ENCODE measurements around the gene ZNF317.

The ZNF317 gene

DNA sequence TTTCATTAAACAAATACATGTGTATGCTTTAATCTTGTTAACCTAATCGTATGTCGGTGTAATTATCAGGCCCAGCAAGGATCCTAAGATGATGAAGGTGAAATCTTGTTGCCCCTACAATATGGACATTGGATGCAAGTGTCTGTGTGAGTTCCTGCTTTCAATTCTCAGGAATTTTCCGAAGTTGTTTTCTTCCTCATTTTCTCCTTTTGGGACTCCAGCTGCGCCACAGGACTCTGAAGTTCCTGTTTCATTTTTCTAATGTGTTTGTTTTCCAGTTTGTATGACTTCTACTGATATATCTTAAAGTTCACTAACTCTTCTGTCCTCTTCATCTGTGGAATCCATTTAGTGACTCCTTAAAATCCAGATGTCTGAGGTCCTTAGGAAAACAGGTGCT lies 26.6 kb downstream of the ZNF317 start:
- TF ChIP-seq NFIC (IDR thresholded peaks at IDR 0.05) (no peak), TEAD4 (IDR thresholded peaks at IDR 0.05) (no peak), TAF1 (IDR thresholded peaks at IDR 0.05; ENCODE audit: low read depth) (no peak), EP300 (IDR thresholded peaks at IDR 0.05; ENCODE audit: borderline replicate concordance) (no peak), CREB1 (IDR thresholded peaks at IDR 0.05; ENCODE audit: low read depth) (no peak), RAD21 (IDR thresholded peaks at IDR 0.05; ENCODE audit: low read depth) (no peak)
- TF ChIP-seq, protein P1, sequence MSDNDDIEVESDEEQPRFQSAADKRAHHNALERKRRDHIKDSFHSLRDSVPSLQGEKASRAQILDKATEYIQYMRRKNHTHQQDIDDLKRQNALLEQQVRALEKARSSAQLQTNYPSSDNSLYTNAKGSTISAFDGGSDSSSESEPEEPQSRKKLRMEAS (IDR thresholded peaks at IDR 0.05) = no peak
- TF ChIP-seq, protein P2, sequence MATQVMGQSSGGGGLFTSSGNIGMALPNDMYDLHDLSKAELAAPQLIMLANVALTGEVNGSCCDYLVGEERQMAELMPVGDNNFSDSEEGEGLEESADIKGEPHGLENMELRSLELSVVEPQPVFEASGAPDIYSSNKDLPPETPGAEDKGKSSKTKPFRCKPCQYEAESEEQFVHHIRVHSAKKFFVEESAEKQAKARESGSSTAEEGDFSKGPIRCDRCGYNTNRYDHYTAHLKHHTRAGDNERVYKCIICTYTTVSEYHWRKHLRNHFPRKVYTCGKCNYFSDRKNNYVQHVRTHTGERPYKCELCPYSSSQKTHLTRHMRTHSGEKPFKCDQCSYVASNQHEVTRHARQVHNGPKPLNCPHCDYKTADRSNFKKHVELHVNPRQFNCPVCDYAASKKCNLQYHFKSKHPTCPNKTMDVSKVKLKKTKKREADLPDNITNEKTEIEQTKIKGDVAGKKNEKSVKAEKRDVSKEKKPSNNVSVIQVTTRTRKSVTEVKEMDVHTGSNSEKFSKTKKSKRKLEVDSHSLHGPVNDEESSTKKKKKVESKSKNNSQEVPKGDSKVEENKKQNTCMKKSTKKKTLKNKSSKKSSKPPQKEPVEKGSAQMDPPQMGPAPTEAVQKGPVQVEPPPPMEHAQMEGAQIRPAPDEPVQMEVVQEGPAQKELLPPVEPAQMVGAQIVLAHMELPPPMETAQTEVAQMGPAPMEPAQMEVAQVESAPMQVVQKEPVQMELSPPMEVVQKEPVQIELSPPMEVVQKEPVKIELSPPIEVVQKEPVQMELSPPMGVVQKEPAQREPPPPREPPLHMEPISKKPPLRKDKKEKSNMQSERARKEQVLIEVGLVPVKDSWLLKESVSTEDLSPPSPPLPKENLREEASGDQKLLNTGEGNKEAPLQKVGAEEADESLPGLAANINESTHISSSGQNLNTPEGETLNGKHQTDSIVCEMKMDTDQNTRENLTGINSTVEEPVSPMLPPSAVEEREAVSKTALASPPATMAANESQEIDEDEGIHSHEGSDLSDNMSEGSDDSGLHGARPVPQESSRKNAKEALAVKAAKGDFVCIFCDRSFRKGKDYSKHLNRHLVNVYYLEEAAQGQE (IDR thresholded peaks at IDR 0.05; ENCODE audit: low read depth) = no peak
- TF ChIP-seq, protein P3, sequence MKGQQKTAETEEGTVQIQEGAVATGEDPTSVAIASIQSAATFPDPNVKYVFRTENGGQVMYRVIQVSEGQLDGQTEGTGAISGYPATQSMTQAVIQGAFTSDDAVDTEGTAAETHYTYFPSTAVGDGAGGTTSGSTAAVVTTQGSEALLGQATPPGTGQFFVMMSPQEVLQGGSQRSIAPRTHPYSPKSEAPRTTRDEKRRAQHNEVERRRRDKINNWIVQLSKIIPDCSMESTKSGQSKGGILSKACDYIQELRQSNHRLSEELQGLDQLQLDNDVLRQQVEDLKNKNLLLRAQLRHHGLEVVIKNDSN (IDR thresholded peaks at IDR 0.05) = no peak

DNA sequence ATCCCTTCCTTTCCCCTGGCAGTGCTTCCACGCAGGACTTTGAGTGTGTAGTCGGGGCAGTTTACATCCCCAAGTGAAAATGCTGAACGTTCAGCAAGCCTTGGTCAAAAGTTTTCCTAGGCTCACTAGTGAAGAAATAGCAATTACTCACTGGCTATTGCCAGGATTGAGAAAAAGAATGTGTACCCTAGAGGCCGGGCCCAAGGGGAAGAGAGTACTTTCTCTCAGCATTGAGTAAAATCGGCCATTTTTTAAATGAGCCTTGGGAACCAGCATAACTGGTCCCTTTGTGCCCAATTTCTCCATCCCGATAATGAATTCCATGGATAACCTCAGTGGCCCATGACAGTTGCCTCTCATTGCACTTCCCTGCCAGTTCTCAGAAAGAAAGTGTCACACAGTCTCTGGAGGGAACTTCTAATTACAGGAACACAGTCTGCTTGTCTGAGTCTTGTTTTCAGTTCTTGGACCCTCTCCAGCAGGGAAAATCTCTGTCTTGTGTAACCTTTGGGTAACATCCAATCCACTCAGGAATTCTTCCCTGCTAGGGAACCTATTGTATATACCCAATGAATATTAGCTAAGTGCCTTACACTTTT lies 31.3 kb downstream of the ZNF317 start:
- TF ChIP-seq, protein P1 (IDR thresholded peaks at IDR 0.05) = no peak
- TF ChIP-seq TEAD4 (IDR thresholded peaks at IDR 0.05) = no peak
- no peak for TF ChIP-seq TAF1 (IDR thresholded peaks at IDR 0.05; ENCODE audit: low read depth)
- no peak for TF ChIP-seq YY1 (IDR thresholded peaks at IDR 0.05; ENCODE audit: low read depth)
- no peak for TF ChIP-seq CREB1 (IDR thresholded peaks at IDR 0.05; ENCODE audit: low read depth)
- no peak for TF ChIP-seq CEBPB (IDR thresholded peaks at IDR 0.05)
- TF ChIP-seq, protein P2 (IDR thresholded peaks at IDR 0.05; ENCODE audit: low read depth) = no peak
- no peak for TF ChIP-seq FOXM1 (IDR thresholded peaks at IDR 0.05; ENCODE audit: borderline replicate concordance, low read depth)
- TF ChIP-seq RAD21 (IDR thresholded peaks at IDR 0.05; ENCODE audit: low read depth) = no peak

DNA sequence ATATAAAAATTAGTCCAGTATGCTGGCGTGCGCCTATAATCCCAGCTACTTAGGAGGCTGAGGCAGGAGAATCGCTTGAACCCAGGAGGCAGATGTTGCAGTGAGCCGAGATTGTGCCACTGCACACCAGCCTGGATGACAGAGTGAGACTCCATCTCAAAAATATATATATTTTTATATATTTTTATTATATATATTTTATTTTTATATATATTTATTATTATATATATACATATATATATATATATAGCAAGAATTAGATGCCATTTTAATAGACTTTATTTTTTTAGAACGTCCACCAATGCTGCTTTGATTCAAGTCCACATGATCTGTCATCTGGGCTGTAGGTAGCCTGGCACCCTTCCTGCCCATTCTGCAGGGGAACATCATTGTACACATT lies 35.1 kb downstream of the ZNF317 start:
- TF ChIP-seq CREB1 (IDR thresholded peaks at IDR 0.05; ENCODE audit: low read depth) = no peak
- TF ChIP-seq TEAD4 (IDR thresholded peaks at IDR 0.05) = no peak
- no peak for TF ChIP-seq CEBPB (IDR thresholded peaks at IDR 0.05)
- no peak for TF ChIP-seq EGR1 (IDR thresholded peaks at IDR 0.05)
- TF ChIP-seq RAD21 (IDR thresholded peaks at IDR 0.05; ENCODE audit: low read depth) = no peak

DNA sequence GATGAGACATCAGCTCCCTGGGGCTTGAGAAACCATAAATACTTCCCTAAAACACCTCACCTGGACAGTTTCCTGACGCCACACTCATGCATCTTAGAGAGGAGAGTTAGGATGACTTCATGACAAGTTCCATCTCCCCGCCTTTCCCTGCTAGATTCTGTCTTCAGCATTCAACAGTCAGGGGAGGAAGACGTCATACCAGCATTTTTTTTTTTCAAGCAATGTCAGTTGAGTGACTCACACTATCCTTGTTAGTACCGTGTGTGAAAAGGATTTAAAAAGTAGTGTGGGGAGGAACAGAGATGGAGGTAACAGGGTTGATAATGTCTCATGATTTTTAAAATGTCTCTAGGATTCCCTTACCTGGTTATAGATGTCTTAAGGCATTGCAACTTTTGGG lies 38.7 kb downstream of the ZNF317 start, which contains the start of gene OR7D2:
TSS of gene OR7D2 (plus strand) at position 79 of the 400 bp plus-strand sequence. CDS start 6,803 bp downstream, outside the sequence.
- TF ChIP-seq ZBTB7A (IDR thresholded peaks at IDR 0.05; ENCODE audit: low read depth) = no peak
- TF ChIP-seq, protein P2 (IDR thresholded peaks at IDR 0.05; ENCODE audit: low read depth) = no peak
- TF ChIP-seq CEBPB (IDR thresholded peaks at IDR 0.05) = no peak
- TF ChIP-seq FOXM1 (IDR thresholded peaks at IDR 0.05; ENCODE audit: borderline replicate concordance, low read depth) = no peak
- no peak for TF ChIP-seq CREB1 (IDR thresholded peaks at IDR 0.05; ENCODE audit: low read depth)
- no peak for TF ChIP-seq YY1 (IDR thresholded peaks at IDR 0.05; ENCODE audit: low read depth)
- no peak for TF ChIP-seq TEAD4 (IDR thresholded peaks at IDR 0.05)
- TF ChIP-seq, protein P3 (IDR thresholded peaks at IDR 0.05) = no peak
- no peak for TF ChIP-seq EGR1 (IDR thresholded peaks at IDR 0.05)
- no peak for TF ChIP-seq EP300 (IDR thresholded peaks at IDR 0.05; ENCODE audit: borderline replicate concordance)

DNA sequence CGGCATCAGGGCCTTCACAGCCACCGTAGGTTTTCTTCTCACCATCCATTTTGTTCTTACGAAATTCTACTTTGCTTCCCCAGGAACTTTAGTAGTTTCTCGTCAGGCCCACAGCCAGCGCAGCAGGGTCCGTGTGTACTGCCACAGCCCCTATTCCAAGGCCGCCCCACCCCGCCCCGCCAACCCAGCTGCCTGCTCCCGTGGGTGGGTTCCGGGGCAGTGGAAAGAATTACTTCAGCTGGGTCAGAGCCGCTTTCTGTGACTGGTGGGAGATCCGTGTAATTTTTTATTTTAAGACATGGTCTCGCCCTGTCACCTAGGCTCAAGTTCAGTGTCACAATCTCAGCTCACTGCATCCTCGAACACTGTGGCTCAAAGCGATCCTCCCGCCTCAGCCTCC lies 42.8 kb downstream of the ZNF317 start:
- TF ChIP-seq, protein P3 (IDR thresholded peaks at IDR 0.05) = no peak
- TF ChIP-seq, protein P1 (IDR thresholded peaks at IDR 0.05) = no peak
- TF ChIP-seq YY1 (IDR thresholded peaks at IDR 0.05; ENCODE audit: low read depth) (no peak), FOXM1 (IDR thresholded peaks at IDR 0.05; ENCODE audit: borderline replicate concordance, low read depth) (no peak)
- TF ChIP-seq, protein P2 (IDR thresholded peaks at IDR 0.05; ENCODE audit: low read depth) = no peak

Measured in Ishikawa (cell line).